OCI-LY7 (cell line): Measurements from ENCODE around the gene PRTN3. TPM values are rescaled to one million over a fixed set of nuclear protein-coding genes. Genes with fewer than 3 reads are reported as not detected.

ENCODE experiments used
- BruUV-seq: library from RNA; stranded (reverse); fragments of 400-500 nt; replicated peaks from 2 replicates; lab custom pipeline; 2021; lab: Mats Ljungman, UMichigan
- CTCF ChIA-PET: fragments of 300-600 bp; sonication (Branson Sonifier 250); formaldehyde crosslinking; loops from one replicate; lab custom pipeline; 2022; ENCODE audit warnings: antibody characterized with exemption; ENCODE audit not compliant: unreplicated experiment; lab: Charles Lee
- POLR2A ChIA-PET: fragments of 300-600 bp; sonication (Branson Sonifier 250); formaldehyde crosslinking; loops from one replicate; lab custom pipeline; 2022; ENCODE audit warnings: antibody characterized with exemption; lab: Charles Lee
- DNase-seq: peaks from one replicate; pipeline ENCODE4 v3.0.0-alpha.2; 2015; ENCODE audit warnings: low spot score
- H2AFZ ChIP-seq: fragments of 200-600 bp; sonication (generic), shearing (Covaris generic); 2 replicates; pipeline ENCODE4 v1.6.1; 2014; ENCODE audit warnings: mild to moderate bottlenecking, antibody characterized with exemption, low read length, moderate library complexity
- H3K27ac ChIP-seq: fragments of 200-600 bp; sonication (generic); 2 replicates; pipeline ENCODE4 v1.5.1; 2014; ENCODE audit warnings: mixed run types, low read depth, mild to moderate bottlenecking, moderate library complexity, low read length, inconsistent platforms; ENCODE audit not compliant: poor library complexity, severe bottlenecking
- H3K36me3 ChIP-seq: fragments of 200-600 bp; sonication (generic); 2 replicates; pipeline ENCODE4 v1.6.1; 2014; ENCODE audit warnings: mild to moderate bottlenecking, antibody characterized with exemption, low read length, moderate library complexity, mixed read lengths; ENCODE audit not compliant: insufficient read depth
- H3K4me1 ChIP-seq: fragments of 200-600 bp; sonication (generic); 2 replicates; pipeline ENCODE4 v1.5.1; 2014; ENCODE audit warnings: mild to moderate bottlenecking, low read length; ENCODE audit not compliant: insufficient read depth, poor library complexity, severe bottlenecking
- H3K4me2 ChIP-seq: fragments of 200-600 bp; sonication (generic); 2 replicates; pipeline ENCODE4 v1.6.1; 2014; ENCODE audit warnings: mild to moderate bottlenecking, low read length
- H3K4me3 ChIP-seq: fragments of 200-600 bp; sonication (generic); 2 replicates; pipeline ENCODE4 v1.5.1; 2014; ENCODE audit warnings: mild to moderate bottlenecking, low read depth, low read length; ENCODE audit not compliant: poor library complexity, severe bottlenecking
- H3K79me2 ChIP-seq: fragments of 200-600 bp; sonication (generic); 2 replicates; pipeline ENCODE4 v1.6.1; 2016; ENCODE audit warnings: low read depth, mild to moderate bottlenecking, low read length, moderate library complexity, mixed read lengths; ENCODE audit not compliant: insufficient read depth
- H3K9me2 ChIP-seq: fragments of 200-600 bp; sonication (generic); 2 replicates; pipeline ENCODE4 v1.6.1; 2016; ENCODE audit warnings: mild to moderate bottlenecking, low read length, mixed read lengths; ENCODE audit not compliant: insufficient read depth
- H3K9me3 ChIP-seq: fragments of 200-600 bp; sonication (generic); 2 replicates; pipeline ENCODE4 v1.6.1; 2014; ENCODE audit warnings: mild to moderate bottlenecking, mixed run types, low read length, mixed read lengths
- H4K20me1 ChIP-seq: fragments of 200-600 bp; sonication (generic); 2 replicates; pipeline ENCODE4 v1.6.1; 2014; ENCODE audit warnings: mild to moderate bottlenecking, antibody characterized with exemption, low read length, moderate library complexity, mixed read lengths; ENCODE audit not compliant: insufficient read depth
- CTCF ChIP-seq: fragments of 200-600 bp; sonication (generic); conservative IDR thresholded peaks from 2 replicates; pipeline ENCODE4 v1.5.1; 2014; ENCODE audit warnings: mild to moderate bottlenecking, antibody characterized with exemption, low read length, moderate library complexity, mixed read lengths
- EZH2phosphoT487 ChIP-seq: fragments of 200-600 bp; sonication (generic); IDR thresholded peaks from 2 replicates; pipeline ENCODE4 v1.6.1; 2018; ENCODE audit warnings: low read depth, borderline replicate concordance, mild to moderate bottlenecking, mixed run types, antibody characterized with exemption, low read length, moderate library complexity, mixed read lengths
- intact Hi-C: fragments of 100-400 bp; cut with micrococcal nuclease; formaldehyde crosslinking; loops from one replicate; pipeline ENCODE4 v1.10.0; 2022; ENCODE audit not compliant: unreplicated experiment
- total RNA-seq, 2 experiments: library from RNA; depleted of rRNA in 1 of 2; stranded (reverse); fragments of >200 nt in 1 of 2; shearing (Covaris generic) in 1 of 2; gene quantifications; 2 replicates each; pipeline ENCODE4 v1.2.3, GENCODE V29; 2014 to 2022

PRTN3 gene
- total RNA-seq, 2 experiments from 2014 or later: not detected

DNA sequence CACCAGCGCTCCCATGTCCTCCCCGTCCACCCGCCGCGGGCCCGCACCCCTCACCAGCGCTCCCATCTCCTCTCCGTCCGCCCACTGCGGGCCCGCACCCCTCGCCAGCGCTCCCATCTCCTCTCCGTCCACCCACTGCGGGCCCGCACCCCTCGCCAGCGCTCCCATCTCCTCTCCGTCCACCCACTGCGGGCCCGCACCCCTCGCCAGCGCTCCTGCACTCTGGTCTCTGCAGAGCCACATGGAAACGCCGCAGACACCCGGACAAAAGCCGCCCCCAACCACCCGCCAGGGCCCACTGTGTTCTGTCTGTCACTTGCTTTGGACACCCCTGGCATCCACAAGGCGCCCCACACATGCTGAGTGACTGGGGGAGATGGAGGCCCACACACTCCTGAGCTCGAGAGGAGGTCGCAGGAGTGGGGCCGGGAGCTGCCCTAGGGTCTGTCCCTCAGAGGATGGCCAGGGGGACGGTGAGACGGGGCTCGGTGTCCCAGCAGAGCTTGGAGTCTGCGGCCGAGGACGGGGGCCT is 26.0 kb downstream of the PRTN3 start:
- Histone ChIP-seq H3K4me1 (peaks cover 29% of the 10 kb centered on the region), H3K9me2 (no peaks in the 10 kb centered on the region), H2AFZ (no peak overlapping the region), H3K27ac (no peak overlapping the region), H3K4me2 (no peak overlapping the region), H3K79me2 (no peaks in the 10 kb centered on the region), H3K9me3 (no peaks in the 10 kb centered on the region), H4K20me1 (no peaks in the 10 kb centered on the region), H3K4me3 (no peak overlapping the region), H3K36me3 (peaks cover 20% of the 10 kb centered on the region; the same call in 1 of the 2 replicates)
- TF ChIP-seq EZH2phosphoT487 (no peak), CTCF (no peak)
- CTCF ChIA-PET: no interaction called here
- POLR2A ChIA-PET: interaction anchor here (0.6 kb wide), 1 partner anchor 166 kb away, joined by 3 read pairs; no protein-coding TSS in a partner anchor
- intact Hi-C loops: no loop called here
- BruUV-seq: no TSS peak
- no peak for DNase-seq

GRCh38 chr19:867301-867793 is 26.5 kb downstream of the PRTN3 start:
- BruUV-seq: no TSS peak
- POLR2A ChIA-PET: interaction anchor here (0.6 kb wide), 1 partner anchor 165 kb away, joined by 3 read pairs; no protein-coding TSS in a partner anchor
- H3K36me3 ChIP-seq: peaks cover 20% of the 10 kb centered on the region; the same call in 1 of the 2 replicates

More at GRCh38 chr19:867301-867793, 26.5 kb downstream of the PRTN3 start:
- no peak for TF ChIP-seq EZH2phosphoT487
- TF ChIP-seq CTCF: no peak
- Histone ChIP-seq H2AFZ (no peak overlapping the region), H3K79me2 (no peaks in the 10 kb centered on the region), H3K4me3 (no peak overlapping the region), H3K9me2 (no peaks in the 10 kb centered on the region), H3K4me2 (no peak overlapping the region), H4K20me1 (no peaks in the 10 kb centered on the region), H3K9me3 (no peaks in the 10 kb centered on the region), H3K4me1 (peaks cover 34% of the 10 kb centered on the region), H3K27ac (no peak overlapping the region)
- CTCF ChIA-PET: no interaction called here
- DNase-seq: no peak
- intact Hi-C loops: no loop called here
